Panc1 (cell line): ENCODE results near the gene CSTB. TPM values are rescaled to one million over a fixed set of nuclear protein-coding genes. Genes with fewer than 3 reads are reported as not detected.

Source experiments
- ATAC-seq: fragments of 200-7000 bp; cut with Tn5 transposase; 2 replicates; pipeline ENCODE4 v1.9.1; 2020; ENCODE audit warnings: mild to moderate bottlenecking, moderate library complexity
- BruUV-seq: library from RNA; stranded (reverse); fragments of 400-500 nt; replicated peaks from 2 replicates; lab custom pipeline; 2021; lab: Mats Ljungman, UMichigan
- CTCF ChIA-PET: fragments of 300-600 bp; sonication (Branson Sonifier 250); formaldehyde crosslinking; loops from one replicate; lab custom pipeline; 2022; ENCODE audit warnings: antibody characterized with exemption; lab: Charles Lee
- POLR2A ChIA-PET: fragments of 300-600 bp; sonication (Branson Sonifier 250); formaldehyde crosslinking; loops from one replicate; lab custom pipeline; 2022; ENCODE audit warnings: antibody characterized with exemption; lab: Charles Lee
- DNase-seq: peaks from one replicate; pipeline ENCODE4 v3.0.0-alpha.2; 2010; ENCODE audit warnings: low read depth, low spot score
- H3K27ac ChIP-seq: 2 replicates; pipeline ENCODE4 v1.5.1; 2011; ENCODE audit warnings: mild to moderate bottlenecking, low read length, inconsistent platforms
- H3K27me3 ChIP-seq: fragments of 200-500 bp; sonication (Bioruptor generic); 2 replicates; pipeline ENCODE4 v1.6.0; 2014; ENCODE audit warnings: low read length, inconsistent platforms; ENCODE audit not compliant: control insufficient read depth, insufficient read depth
- H3K36me3 ChIP-seq: fragments of 200-500 bp; sonication (Bioruptor generic); 2 replicates; pipeline ENCODE4 v1.5.1; 2014; ENCODE audit warnings: inconsistent platforms, mild to moderate bottlenecking, low read length, moderate library complexity; ENCODE audit not compliant: control insufficient read depth, insufficient read depth
- H3K4me1 ChIP-seq: 2 replicates; pipeline ENCODE4 v1.5.1; 2011; ENCODE audit warnings: inconsistent platforms, mild to moderate bottlenecking, low read length, moderate library complexity; ENCODE audit not compliant: control insufficient read depth, insufficient read depth
- H3K4me3 ChIP-seq, 2 experiments: 2 replicates each; pipeline ENCODE4 v1.5.1; 2011 to 2012; ENCODE audit warnings: low read depth in 2 of 2, low read length in 2 of 2, mild to moderate bottlenecking in 2 of 2, inconsistent platforms in 1 of 2, moderate library complexity in 1 of 2
- H3K9me3 ChIP-seq: fragments of 200-500 bp; sonication (Bioruptor generic); 2 replicates; pipeline ENCODE4 v1.5.1; 2014; ENCODE audit warnings: low read depth, mild to moderate bottlenecking, inconsistent platforms, low read length, moderate library complexity; ENCODE audit not compliant: control insufficient read depth, insufficient read depth
- CTCF ChIP-seq: fragments of 450-650 bp; IDR thresholded peaks from 2 replicates; pipeline ENCODE4 v1.5.1; 2017; ENCODE audit warnings: mild to moderate bottlenecking
- POLR2AphosphoS5 ChIP-seq: IDR thresholded peaks from 2 replicates; pipeline ENCODE4 v1.6.1; 2012; ENCODE audit warnings: mild to moderate bottlenecking, low read depth, low read length, moderate library complexity
- REST ChIP-seq, 2 experiments: IDR thresholded peaks; 2 replicates each; pipeline ENCODE4 v1.6.1; 2011 to 2012; ENCODE audit warnings: low read depth in 2 of 2, control low read depth in 1 of 2, low read length in 1 of 2, mild to moderate bottlenecking in 1 of 2, moderate library complexity in 1 of 2; ENCODE audit not compliant: insufficient read depth in 1 of 2
- SIN3A ChIP-seq: IDR thresholded peaks from 2 replicates; pipeline ENCODE4 v1.6.1; 2012; ENCODE audit warnings: low read depth, mild to moderate bottlenecking, low read length, moderate library complexity, borderline replicate concordance; ENCODE audit not compliant: insufficient read depth
- TCF7L2 ChIP-seq: IDR thresholded peaks from 2 replicates; pipeline ENCODE4 v1.6.1; 2011; ENCODE audit warnings: mild to moderate bottlenecking, low read depth, low read length, inconsistent platforms
- in situ Hi-C: cut with HindIII; loops from 2 replicates; pipeline ENCODE4 v1.10.0; 2016; ENCODE audit warnings: low sequenced_read_pairs, low pct_unique_long_range_greater_than_20kb
- intact Hi-C: fragments of 100-400 bp; cut with micrococcal nuclease; formaldehyde crosslinking; loops from one replicate; pipeline ENCODE4 v1.10.0; 2022; ENCODE audit not compliant: unreplicated experiment
- total RNA-seq: library from RNA; stranded (reverse); gene quantifications from one replicate; pipeline ENCODE4 v1.2.1, GENCODE V29; 2021; ENCODE audit not compliant: unreplicated experiment

CSTB gene
- total RNA-seq, 1 experiment from 2014 or later, result 72.5 TPM

GRCh38 chr21:43743947-43744346 is 32.2 kb downstream of the CSTB start:
- in situ Hi-C loops (no loop called here), intact Hi-C loops (no loop called here)
- Histone ChIP-seq H3K27ac (no peak overlapping the region), H3K4me1 (peaks cover 6% of the 10 kb centered on the region), H3K9me3 (no peaks in the 10 kb centered on the region), H3K36me3 (no peaks in the 10 kb centered on the region), H3K4me3 (no peak overlapping the region), H3K27me3 (no peaks in the 10 kb centered on the region)
- CTCF ChIA-PET, result no interaction called here
- no TSS peak for BruUV-seq
- DNase-seq (no peak), ATAC-seq (no peak)
- TF ChIP-seq CTCF (no peak), SIN3A (no peak), POLR2AphosphoS5 (no peak), TCF7L2 (no peak), REST (IDR thresholded peaks at IDR 0.05; ENCODE audit: insufficient read depth in 1 of 2, low read depth in 2 of 2, low read length in 1 of 2) (no peak)
- POLR2A ChIA-PET, result no interaction called here

GRCh38 chr21:43741423-43742096 is 34.5 kb downstream of the CSTB start:
- POLR2A ChIA-PET, result no interaction called here
- no peak for ATAC-seq

More at GRCh38 chr21:43741423-43742096, 34.5 kb downstream of the CSTB start:
- no peak for TF ChIP-seq CTCF
- no peak for TF ChIP-seq TCF7L2
- no peak for TF ChIP-seq REST (IDR thresholded peaks at IDR 0.05; ENCODE audit: insufficient read depth in 1 of 2, low read depth in 2 of 2, low read length in 1 of 2)
- TF ChIP-seq POLR2AphosphoS5, result no peak
- TF ChIP-seq SIN3A, result no peak
- no peak overlapping the region for H3K27ac ChIP-seq
- CTCF ChIA-PET, result no interaction called here
- intact Hi-C loops (no loop called here), in situ Hi-C loops (no loop called here)
- no TSS peak for BruUV-seq
- no peaks in the 10 kb centered on the region for H3K36me3 ChIP-seq
- no peak for DNase-seq
- no peak overlapping the region for H3K4me3 ChIP-seq
- peaks cover 18% of the 10 kb centered on the region for H3K4me1 ChIP-seq
- no peaks in the 10 kb centered on the region for H3K9me3 ChIP-seq
- no peaks in the 10 kb centered on the region for H3K27me3 ChIP-seq
